Fibroblast of the aortic adventitia (primary cell): Measurements from ENCODE around the gene PCYT2. TPM values are rescaled to one million over a fixed set of nuclear protein-coding genes. Genes with fewer than 3 reads are reported as not detected.

Experiments
- DNase-seq: peaks from one replicate; pipeline ENCODE4 v3.0.0-alpha.2; 2010; ENCODE audit warnings: low read depth
- H3K4me3 ChIP-seq: 2 replicates; pipeline ENCODE4 v1.5.1; 2011; ENCODE audit warnings: low read depth, mild to moderate bottlenecking, control low read depth, low read length, moderate library complexity
- total RNA-seq: library from RNA; depleted of rRNA; stranded (reverse); fragments of >200 nt; gene quantifications from 2 replicates; pipeline ENCODE4 v1.2.3, GENCODE V29; 2012; ENCODE audit warnings: low replicate concordance
- TF ChIP-seq, protein P1 (sequence below): IDR thresholded peaks from 2 replicates; pipeline ENCODE4 v1.5.1; 2011; ENCODE audit warnings: mild to moderate bottlenecking, low read length, control low read depth, inconsistent platforms; ENCODE audit not compliant: insufficient read depth

The PCYT2 gene
- total RNA-seq, 1 donor, result 36.7 TPM

DNA sequence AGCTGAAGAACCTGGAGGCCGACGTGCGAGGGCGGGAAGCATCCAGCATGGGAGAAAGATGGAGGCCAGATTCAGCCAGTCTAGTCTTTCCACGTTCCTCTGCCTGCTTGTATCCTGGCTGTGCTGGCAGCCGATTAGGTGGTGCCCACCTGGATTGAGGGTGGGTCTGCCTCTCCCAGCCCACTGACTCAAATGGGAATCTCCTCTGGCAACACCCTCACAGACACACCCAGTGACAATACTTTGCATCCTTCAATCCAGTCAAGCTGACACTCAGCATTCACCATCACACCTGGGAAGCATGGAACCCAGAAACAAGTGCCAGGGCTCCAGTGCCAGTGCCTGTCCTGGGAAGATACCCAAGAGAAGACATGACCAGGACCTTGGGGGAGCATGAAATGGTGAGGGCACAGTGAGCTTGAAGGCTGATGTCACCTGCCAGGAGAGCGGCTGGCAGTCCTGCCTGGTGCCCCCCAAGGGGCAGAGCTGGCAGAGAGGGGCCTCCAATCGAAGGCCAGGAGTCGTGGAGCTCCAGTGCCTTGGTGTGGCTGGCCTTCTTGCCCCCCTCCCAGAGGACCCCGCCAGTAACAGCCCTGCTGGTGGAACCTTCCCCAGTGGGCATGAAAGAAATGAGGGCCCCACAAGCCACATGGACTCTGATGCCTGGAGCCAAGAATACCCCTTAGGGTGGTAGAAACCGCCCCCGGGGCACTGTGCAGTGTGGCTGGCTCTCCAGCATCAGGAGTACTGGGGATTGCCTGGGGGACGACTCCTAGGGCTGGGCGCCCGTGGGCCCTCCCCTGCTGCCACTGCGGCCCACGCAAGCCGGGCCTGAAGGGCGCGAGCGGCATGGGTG, 9.8 kb downstream of the PCYT2 start:
- peak overlapping the region; percentile 22 for H3K4me3 ChIP-seq
- TF ChIP-seq, protein P1, sequence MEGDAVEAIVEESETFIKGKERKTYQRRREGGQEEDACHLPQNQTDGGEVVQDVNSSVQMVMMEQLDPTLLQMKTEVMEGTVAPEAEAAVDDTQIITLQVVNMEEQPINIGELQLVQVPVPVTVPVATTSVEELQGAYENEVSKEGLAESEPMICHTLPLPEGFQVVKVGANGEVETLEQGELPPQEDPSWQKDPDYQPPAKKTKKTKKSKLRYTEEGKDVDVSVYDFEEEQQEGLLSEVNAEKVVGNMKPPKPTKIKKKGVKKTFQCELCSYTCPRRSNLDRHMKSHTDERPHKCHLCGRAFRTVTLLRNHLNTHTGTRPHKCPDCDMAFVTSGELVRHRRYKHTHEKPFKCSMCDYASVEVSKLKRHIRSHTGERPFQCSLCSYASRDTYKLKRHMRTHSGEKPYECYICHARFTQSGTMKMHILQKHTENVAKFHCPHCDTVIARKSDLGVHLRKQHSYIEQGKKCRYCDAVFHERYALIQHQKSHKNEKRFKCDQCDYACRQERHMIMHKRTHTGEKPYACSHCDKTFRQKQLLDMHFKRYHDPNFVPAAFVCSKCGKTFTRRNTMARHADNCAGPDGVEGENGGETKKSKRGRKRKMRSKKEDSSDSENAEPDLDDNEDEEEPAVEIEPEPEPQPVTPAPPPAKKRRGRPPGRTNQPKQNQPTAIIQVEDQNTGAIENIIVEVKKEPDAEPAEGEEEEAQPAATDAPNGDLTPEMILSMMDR, result no peak
- no peak for DNase-seq

DNA sequence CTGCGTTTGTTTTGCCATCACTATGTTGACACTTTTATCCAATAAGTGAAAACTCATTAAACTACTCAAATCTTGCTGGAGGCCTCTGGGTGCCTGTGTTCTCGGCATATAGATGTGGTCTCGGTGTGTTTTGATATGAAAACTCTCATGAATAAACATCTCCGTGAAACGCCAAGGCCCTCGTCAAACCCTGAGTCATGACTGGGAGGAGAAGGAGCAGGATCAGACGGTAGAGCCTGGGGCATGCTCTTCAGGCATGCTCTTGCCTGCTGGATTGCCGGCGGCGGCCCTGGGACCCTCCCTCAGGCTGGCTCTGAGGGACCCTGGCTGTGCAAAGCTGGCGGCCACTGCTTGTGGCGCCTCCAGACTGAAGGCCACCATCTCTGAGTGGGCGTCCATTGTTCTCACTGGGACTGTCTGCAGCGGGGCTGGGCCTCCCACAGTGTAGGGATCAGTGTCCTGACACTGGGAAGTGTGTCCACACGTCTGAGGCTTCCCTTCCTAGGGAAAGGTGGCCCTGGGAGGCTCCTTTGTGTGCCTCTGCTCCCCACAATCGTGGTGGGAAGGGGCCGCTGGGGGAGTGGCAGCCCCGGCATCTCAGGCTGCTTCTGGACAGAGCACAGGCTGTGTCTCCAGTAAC, 10.9 kb downstream of the PCYT2 start:
- TF ChIP-seq, protein P1, result no peak
- H3K4me3 ChIP-seq, result no peak overlapping the region
- no peak for DNase-seq

DNA sequence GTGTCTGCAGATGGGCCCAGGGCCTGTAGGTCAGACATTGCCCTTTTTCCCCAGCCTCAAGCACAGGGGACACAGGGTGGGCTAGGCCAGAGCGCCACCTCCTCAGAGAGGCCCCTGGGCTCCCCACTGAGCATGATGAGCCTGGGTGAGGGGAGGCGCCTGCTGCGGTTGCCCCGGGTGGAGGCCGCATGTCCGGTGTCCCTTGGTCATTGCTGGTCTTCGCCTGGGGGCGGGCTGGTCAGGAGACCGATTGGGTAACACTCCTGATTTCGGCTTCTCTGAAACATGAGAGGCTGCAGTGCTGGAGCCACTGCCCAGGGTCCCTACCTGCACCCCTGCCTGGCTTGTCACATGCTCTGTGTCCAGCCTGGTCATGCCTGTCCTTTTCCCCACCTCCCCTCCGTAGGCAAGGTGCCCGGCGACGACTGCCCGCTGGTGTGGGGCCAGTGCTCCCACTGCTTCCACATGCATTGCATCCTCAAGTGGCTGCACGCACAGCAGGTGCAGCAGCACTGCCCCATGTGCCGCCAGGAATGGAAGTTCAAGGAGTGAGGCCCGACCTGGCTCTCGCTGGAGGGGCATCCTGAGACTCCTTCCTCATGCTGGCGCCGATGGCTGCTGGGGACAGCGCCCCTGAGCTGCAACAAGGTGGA, 11.6 kb downstream of the PCYT2 start:
- no peak for DNase-seq
- H3K4me3 ChIP-seq, result no peak overlapping the region
- TF ChIP-seq, protein P1, result no peak

DNA sequence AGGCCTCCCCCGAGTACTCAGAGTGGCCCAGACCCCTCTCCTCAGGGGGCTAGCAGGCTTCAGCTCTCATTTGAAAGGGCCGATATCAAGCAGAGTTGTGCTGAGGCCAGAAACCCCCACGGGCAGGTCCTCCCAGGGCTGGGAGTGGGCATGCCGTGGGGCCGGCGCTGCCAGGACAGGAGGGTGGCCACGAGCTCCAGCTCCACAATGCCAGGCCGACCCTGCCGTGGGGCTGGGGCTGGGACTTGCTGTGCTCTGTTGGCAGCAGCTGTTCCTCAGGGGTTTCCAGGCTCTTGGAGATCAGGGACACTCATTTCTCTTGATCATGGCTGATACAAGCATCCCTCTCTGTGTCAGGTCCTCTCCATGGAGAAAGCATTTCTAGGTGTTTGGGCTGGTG, 12.3 kb downstream of the PCYT2 start:
- no peak for DNase-seq
- H3K4me3 ChIP-seq, result no peak overlapping the region
- TF ChIP-seq, protein P1, result no peak

DNA sequence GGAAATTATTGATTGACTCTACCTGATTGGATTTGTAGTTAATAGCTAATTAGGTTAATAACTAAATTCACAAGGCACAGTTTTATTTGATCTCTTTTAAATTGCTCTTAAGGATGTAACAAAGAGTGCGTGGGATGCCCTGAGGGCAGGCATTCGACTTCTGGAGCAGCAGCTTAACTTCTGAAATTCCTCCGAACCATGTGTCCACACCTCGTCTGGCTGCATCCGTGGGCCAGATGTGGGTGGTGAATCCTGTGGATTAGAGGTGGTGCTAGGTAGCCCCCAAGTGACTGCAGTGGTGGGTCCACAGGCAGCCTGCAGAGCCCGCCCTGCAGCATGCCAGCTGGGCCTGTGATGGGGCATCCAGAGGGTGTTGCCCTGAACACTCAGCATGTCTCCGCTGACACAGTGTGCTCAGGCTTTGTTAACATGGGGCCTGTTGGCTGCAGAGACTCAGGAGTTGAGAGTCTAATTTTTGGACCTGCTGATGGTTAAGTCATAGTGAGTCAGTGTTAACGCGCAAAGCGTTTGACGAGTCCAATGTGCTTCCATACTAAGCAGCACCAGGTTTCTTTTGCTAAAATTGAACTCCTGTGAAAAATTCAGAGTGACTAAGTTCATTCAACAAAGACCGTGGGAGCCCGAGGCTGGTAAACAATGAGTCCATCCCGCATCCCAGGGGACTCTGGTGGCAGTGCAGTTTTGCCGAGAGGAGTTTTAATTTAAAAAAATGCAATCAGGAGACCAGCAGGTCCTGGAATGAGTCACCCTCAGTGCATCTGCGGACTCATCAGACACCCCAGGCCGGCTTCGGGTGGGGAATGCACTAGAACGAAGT, 13.0 kb downstream of the PCYT2 start:
- no peak overlapping the region for H3K4me3 ChIP-seq
- peak; percentile 93 for DNase-seq
- TF ChIP-seq, protein P1, result no peak

DNA sequence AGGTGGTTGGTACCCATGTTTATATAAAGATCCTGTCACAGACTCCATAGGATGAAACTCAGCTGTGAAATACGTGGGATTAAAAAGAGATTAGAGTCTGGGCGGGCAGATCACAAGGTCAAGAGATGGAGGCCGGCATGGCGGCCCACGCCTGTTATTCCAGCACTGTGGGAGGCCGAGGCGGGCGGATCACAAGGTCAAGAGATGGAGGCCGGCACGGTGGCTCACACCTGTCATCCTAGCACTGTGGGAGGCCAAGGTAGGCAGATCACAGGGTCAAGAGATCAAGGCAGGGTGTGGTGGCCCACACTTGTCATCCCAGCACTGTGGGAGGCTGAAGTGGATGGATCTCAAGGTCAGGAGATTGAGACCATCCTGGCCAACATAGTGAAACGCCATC, 15.8 kb downstream of the PCYT2 start:
- TF ChIP-seq, protein P1, result no peak
- H3K4me3 ChIP-seq, result no peak overlapping the region
- DNase-seq, result no peak
